COLO829 (cell line): ENCODE measurements around the gene PGAP3.
A peak's percentile ranks its signal among the peaks of the same experiment; 100 is the strongest.

Experiments
- DNase-seq: peaks from one replicate; pipeline ENCODE4 v3.0.0; 2012; ENCODE audit warnings: low spot score

The PGAP3 gene

DNA sequence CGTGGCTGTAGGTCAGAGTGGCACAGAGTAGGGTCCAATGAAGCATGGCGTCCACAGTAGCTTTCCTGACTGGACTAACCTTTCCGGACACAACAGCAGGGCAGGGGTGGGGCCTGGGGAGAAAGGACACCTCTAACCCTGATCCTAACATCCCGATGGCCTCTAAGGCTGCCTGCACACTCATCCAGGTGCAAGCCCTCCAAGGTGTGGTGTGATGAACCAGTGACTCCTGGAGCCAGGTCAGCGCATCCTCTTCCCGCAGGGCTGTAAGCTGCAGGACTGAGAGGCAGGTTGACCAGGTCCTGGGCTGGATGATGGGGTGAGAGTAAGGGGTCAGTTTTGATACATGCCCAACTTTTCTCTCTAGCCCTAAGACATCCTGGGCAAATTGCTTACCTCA lies 8.9 kb upstream of the PGAP3 start:
- no peak for DNase-seq

DNA sequence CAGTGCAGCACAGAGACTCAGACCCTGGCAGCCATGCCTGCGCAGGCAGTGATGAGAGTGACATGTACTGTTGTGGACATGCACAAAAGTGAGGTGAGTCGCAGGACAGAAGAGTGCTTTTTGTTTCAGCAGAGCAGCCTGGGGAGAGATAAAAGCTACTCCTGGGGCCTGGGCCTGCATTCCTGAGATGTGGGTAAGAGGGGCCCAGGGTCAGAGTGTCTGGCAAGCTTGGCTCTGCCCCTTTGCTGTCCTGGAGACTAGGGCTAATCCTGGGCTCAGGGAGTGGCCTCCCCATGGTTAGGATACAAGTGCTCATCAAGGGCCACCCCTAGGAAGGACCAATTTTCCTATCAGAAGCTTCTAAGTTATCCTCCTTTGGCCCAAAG lies 7.2 kb upstream of the PGAP3 start:
- no peak for DNase-seq

DNA sequence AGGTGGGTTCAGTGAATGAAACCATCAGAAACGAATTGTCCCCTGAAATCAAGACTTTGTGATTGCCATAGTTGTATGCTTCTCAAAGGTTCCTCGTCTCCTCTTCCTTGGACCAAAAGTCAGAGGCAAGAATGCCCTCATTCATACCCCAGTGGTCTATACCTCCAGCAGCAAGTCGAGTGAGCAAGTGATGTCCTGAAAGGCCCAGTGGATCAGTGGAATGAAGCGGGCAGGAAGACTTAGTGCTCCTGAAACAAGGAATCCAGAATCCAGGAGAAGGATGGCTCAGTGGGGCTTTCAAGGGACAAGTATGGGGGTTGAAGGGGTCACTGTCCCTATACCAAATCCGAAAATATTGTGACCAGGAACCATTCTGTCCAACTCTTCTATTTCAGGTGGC lies 6.7 kb upstream of the PGAP3 start:
- no peak for DNase-seq

DNA sequence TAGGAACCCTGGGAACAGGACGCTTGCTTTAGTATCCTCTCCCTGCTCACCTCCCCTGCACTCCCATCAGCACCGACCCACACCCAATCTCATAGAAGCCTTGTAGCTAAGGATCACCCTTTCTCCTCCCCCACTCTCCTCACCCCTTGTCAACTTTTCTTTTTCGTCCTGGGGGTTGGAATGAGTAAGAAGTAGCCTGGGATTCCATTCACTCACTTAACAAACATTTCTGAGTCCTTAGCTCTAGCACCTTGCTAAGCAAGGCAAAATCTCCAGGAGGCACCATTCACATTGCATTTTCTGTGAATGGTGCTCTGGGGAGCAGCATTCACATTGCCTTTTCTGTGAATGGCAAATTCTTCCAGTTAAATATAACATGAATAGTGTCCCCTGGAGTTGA lies 1.1 kb upstream of the PGAP3 start:
- no peak for DNase-seq

DNA sequence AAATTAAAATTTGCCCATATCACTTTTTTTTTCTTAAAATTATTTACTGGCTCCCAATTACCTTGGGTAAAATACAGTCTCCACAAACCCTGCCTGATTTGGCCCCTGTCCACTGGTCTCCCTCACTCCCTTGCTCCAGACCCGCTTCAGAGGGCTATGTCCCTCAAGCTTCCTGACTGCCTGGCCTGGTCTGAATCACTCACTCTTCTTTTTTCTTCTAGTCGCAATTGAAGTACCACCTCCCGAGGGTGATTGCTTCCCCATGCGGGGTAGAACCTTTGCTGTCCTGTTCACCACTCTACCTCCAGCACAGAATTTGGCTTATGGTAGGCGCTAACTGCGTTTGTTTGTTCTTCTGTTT lies 598 bp upstream of the PGAP3 start:
- no peak for DNase-seq

DNA sequence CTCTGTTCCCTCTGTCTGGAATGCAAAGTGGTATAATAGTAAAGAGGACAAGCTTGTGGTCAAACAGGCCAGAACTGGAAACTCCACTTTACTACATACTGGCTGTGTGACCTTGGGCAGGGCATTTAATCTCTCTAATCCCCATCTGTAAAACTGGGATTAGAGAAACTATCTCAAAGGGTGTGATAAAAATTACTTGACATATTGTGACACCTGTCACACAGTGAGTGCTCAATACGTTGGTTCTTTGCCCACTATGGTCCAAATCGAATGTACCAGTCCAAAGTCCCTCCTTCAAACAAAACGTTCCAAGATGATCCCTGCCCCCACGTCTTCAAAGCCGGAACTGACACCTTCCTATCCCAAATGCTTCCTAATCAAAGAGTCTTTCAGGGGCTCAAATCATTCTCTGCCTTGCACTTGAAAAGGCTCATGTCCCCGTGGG lies 734 bp downstream of the PGAP3 start:
- peak; percentile 31 for DNase-seq

DNA sequence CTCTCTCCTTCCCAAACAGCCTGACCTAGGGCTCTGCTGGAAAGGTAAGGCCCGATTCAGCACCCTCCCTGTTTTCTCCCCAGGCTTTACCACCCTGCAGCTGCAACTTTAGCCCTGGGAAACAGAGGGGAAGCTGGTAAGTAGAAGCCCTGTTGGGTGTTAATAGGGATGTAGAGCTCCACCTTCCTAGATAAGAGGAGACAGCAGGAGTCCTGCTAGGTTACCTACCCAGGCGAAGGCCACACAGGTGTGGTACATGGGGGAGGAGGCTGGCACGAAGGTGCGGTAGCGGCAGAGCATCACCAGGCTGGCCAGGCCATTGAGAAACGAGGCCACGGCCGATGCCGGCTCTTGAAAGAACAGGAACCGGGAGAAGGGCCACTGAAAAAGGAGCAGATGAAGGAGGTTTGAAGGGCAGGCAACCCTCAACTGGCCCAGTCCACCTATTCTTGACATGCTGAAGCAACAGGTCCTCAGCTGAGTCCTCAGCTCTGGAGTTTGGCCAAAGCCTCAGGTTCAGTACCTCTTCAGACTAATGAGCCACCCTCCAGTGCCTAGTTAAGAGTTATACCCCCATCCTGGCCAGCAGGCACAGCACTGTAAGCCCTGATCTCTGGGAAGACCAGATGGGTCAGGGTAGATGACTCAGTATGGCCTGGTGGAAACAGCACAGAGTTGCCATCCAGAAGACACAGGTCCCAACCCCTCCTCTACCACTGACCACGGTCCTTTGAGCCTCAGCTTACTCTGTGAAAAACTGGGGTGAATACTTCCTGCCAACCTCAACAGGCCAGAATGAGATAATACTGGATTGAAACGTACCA lies 3.3 kb downstream of the PGAP3 start:
- no peak for DNase-seq

DNA sequence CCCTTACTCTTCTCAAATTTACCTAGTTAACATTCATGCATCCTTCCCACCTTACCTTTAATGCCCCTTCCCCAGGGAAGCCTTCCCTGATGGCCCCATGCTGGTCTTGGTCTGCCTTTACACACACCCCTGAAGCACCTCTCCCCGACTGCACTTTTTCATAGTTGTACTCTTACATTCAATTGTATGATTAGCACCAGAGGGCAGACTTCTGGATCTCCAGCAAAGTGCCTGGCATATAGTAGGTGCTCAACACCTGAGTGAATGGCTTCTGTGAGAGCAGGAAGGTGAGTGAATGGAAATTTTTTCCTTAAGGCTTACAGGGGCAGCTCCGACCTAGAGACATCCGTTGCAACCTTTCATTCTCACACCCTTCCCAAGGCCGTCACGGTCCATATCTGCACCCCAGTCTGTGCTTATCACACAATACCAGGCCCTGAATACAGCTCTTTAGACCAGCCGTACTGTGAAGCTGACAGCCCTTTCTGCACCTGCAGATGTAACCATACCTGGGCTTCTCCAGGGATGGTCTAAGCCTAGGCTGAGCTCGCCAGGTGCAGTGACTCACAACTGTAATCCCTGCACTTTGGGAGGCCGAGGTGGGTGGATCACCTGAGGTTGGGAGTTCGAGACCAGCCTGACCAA lies 4.4 kb downstream of the PGAP3 start:
- no peak for DNase-seq

DNA sequence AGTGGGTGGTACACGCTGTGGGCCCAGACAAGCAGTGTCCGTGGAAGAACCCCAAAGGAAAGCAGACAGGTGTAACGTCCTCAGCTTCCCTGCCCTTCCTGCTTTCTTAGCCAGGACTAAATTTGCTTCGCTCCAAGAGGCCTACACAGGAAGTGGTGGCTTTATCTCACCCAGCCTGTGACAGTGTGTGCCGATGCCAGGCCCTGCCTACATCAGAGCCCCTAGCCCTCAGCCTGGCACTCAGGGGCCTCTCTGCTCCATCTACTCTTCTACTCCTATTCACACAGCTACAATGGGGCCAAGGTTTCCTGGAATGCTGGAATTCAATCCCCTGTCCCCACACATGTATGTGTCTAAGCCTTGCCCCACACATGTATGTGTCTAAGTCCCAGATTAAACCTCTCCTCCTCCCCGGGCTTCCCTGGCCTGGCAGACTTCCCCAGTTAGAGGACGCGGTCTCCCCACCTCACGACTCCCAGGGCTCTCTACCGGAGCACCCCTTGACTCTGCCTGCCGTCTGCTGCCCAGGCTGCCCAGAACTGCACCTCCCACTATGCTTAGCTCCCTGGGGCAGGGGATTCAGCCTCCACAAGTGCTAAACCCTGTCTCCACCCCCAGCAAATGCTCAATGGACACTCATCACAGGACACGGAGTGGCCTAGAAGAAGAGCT lies 8.2 kb downstream of the PGAP3 start:
- no peak for DNase-seq

DNA sequence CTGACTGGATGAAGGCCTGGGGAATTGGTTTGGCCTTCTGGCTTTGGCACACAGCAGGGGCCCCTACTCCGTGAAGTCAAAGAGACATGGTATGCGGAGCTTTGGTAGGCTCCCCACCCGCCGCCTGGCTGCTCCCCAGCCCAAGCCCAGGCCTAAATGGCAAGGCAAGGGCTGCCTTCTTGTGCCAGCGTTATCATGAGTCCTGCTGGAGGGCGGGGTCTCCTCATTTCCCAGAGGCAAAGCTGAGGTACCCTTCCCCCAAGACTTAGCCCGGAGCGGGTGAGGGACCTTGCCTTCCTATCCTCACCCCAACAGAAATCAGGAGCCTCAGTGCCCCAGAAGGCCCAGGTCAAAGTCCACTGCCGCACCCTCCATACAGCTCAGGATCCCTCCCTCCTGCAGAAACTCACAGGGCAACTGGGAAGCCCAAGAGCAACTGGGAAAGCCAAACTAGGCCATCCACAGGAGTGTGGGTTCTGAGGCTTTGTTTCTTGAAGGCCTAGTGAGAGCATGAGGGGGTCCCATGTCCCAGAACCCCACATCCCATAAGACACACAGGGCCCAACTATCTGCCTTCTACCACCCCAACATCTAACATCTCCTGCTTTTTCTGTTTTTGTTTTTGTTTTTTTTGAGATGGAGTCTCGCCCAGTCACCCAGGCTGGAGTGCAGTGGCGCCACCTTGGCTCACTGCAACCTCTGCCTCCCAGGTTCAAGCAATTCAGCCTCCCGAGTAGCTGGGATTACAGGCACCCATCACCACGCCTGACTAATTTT lies 9.3 kb downstream of the PGAP3 start:
- no peak for DNase-seq

DNA sequence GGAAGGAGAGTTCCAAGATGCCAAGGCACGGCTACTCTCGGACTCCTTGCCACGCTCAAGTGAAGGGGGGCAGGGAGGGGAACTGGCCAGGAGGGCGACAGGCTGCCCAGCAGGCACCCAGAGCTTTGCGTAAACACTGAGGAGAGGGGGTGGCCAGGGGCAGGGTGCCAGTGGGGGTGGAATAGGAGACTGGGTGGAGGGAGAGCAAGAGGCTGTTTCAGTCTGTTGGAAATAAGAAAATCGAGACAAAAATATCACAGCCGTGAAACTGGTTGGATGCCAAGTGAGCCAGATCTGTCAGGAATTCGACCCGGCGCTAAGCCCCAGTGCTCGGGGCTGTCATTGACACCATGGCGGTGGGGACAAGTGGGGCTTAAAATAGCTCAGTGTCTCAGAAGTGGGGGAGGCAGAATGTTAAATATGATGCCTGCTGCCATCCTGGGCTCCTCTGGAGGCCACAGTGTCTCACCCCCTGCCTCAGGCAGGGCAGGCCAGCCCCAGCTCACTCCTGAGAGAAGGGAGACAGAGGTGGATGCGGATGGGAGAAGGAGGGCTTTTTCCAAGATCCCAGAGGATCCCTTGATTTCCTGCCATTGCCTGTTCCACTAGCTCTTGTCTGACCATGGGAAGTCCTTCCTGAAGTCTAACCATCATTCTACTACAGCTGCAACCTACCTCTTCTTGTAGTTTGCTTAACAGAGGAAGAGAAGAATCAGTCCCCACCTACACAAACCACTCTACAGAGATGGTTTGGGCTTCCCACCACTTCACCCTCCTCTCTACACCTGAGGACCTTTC lies 10.1 kb downstream of the PGAP3 start:
- DNase-seq: no peak

DNA sequence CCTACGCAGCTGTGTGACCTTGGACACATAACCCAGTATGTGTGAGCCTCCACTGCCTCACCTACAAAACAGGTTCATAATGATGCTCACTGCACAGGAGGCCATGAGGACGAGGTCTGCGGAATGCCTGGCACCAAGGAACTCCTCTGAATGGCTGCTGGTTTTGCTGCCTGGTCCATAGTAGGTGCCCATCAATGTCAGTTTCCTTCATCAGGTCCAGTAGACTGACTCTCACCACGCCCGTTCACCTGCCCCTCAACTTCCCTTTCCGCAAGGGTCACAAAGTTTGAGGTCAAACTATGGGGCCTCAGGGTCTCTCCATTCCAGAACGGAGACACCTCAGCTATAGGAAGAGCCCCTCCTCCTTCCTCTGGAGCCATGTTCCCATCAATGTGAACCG lies 10.8 kb downstream of the PGAP3 start:
- no peak for DNase-seq

DNA sequence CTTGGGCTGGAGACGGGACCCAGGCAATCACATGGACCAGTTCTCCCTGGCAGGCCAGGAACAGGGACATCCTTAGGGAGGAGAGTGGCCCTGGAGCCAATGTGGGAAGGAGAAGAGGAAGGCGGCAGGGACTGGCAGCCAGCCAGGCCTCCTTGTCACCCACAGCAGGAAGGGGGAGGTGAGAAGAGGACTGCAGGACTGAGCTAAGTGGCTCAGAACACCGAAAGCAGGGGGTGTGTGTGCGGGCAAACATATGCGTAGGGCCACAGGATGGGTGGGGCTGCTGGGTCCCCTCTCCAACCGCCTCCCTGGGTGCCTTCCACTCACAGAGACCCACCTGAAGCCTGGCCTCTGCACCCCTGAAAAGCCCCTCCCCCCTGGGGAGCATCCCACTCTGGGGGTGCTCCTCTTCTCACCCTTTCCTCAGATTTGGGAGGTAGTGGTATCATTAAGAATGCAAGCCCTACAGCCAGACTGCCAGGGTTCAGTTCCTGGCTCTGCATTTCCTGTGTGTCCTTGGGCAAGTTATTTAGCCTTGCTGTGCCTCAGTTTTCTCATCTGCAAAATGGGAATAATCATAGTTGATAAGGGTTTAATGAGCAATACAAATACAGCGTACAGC lies 11.5 kb downstream of the PGAP3 start:
- no peak for DNase-seq

DNA sequence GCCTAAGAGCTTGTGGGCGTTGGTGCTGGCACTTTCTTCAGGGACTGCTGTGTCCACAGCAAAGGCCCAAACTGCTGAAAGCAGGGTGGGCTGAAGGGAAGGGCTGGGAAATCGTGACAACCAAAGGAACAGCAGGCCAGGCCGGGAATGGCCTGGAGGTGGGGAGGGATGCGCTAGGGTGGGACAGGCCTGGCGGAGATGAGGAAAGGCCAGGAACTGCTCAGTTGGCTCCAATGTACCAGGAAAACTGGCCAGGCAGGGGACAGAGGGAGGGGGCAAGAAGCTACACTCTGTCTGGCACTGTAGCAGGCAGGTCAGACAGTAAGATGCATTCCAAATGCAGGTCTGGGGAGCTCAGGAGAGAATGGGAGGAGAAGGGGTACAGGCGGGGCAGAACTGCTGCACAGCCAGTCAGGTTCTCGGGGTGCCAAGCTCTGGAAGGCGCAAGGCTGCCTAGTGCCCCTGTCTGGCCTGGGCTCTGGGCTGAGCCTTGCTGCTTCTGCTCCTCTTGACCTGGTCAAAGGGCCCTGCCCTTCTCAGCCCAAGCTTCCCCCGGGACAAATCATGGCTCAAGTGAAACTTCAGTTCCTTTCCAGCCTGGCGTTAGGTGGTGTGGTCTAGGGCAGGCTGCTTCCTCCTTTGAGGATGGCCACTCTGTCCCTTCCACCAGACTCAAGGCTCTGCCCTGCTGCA lies 12.3 kb downstream of the PGAP3 start:
- no peak for DNase-seq

DNA sequence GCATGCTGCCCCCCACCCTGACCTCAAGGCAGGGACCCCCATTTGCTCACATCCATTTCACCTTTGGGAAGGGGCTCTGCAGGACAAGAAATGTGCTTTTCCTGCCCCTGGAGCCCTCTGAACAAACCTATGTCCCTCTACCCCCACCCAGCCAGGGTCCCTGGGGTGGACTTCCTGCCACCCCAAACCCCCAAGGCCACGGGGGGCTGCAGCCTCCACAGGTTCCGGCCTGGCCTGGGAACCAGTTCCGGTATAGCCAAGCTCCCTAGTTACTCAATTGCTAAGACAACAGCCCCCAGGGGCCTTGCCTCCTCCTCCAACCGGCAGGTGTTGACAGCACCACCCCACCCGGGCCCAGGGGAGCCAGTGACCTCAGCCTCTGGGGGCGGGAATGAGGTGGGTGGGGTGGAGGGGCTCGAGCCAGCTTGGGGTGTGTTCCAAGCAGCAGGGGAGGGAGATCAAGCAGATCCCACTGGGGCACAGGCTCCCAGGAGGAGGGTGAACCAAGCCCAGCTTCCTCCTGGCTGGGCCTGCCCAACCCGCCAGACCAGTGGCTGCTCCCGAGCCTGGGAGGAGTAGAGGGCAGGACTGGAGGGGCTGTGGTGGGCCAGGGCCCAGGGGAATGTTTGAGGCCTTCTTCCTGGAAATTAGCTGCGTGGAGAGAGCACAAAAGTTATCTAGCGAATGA lies 13.0 kb downstream of the PGAP3 start:
- no peak for DNase-seq

DNA sequence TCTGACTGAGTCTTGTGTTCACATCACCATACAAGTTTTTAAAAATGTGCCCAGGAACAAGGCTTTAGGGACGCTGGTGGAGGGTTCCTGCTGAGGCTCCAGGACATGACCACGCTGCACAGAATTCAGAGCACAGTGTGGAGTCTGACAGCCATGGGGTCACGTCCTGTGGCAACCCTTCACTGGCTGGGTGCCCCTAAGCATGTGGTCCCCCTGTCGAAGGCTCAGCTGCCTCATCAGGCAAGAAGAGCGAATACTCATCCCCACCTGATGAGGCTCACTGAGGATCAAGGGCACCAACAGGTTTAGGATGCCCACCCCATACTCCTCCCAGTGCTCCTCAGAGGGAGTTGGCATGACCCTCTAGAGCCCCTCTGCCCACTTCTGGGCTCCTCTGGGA lies 13.7 kb downstream of the PGAP3 start:
- DNase-seq: no peak

DNA sequence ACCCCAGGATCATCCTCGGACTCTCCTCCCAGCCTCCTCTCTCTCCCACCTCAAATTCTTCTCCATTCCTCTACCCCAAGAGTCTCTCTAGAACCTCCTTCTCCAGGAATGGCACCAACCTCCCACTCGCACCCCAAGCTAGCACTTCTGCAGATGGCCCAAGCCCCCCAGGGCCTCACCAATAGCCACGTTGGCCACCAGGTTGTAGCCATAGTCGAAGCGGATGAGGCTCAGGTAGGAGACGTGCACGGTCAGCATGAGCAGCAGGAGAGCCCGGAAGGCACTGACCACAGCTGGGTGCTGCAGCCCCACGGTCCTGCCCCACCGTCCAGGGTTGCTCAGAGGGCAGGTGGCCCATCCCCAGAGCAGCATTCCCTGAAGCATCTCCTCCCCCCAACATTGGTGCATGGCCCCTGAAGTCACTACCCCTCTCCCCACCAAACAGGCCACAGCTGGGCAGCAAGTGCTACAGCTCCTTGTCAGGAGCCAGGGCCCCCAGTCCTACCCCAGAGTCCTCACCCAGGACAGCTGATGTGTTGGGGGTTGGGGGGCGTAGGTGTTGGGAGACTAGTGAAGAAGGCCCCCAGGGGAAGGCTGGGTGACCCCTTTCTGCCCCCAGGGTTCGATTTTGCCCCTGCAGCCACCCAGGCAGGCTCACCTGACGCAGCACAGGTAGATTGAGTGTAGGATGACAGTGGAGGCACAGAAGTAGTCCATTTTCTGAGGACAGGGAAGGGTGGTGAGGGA lies 14.3 kb downstream of the PGAP3 start:
- DNase-seq: no peak

DNA sequence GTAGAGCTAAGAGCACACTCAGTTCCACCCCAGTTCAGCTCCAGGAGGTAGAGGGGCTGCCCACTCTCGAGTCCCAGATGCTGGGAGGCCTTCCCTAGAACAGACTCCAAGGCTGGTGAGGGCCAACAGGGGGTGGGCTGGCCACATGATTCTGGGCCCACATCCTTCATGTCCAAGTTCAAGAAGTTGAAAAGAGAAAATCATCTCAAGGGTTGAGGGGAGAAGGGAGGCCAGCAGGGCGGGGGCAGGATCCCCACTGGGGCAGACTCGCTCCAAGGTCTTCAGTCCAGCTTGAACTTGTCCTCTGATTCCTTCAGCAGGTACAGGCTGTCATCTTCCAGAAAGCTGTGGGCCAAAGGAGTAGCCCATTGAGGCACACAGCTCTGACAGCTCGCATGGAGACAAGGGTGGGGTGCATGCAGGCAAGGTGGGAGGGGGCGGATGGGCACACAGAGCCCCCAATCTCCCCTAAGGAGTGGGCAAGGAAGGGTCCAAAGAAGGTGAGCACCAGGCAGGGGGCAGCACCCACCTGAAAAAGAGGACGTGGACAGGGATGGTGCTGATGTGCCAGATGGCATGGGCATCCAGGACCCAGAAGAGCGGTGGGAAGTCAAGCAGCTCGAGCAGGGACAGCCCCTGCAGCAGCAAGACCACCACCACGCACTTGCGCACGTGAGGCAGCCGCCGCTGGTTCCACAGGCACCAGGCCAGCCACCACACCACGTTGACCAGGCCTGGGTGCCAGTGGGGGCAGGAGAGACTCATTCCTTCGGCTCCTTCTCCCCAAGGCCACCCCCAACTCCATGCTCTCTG lies 15.1 kb downstream of the PGAP3 start:
- no peak for DNase-seq
